Measurements from ENCODE around the gene GPR15. TPM values are rescaled to one million over a fixed set of nuclear protein-coding genes. Genes with fewer than 3 reads are reported as not detected.

GPR15 gene
- total RNA-seq, 1 experiment from 2014 or later = not detected

Other genes with a start within 250 kb of the GPR15 start
- not detected in 2 replicates for gene OR5H2, start 249.5 kb upstream of the GPR15 start, total RNA-seq (2014; rRNA removed)
- not detected in 2 replicates for gene OR5K4, start 178.1 kb upstream of the GPR15 start, total RNA-seq (2014; rRNA removed)
- gene OR5K3, start 141.3 kb upstream of the GPR15 start, total RNA-seq (2014; rRNA removed) = not detected in 2 replicates
- not detected in 2 replicates for gene OR5K1, start 68.8 kb upstream of the GPR15 start, total RNA-seq (2014; rRNA removed)
- not detected in 2 replicates for gene OR5K2, start 34.3 kb upstream of the GPR15 start, total RNA-seq (2014; rRNA removed)
- gene CLDND1, start 9.1 kb upstream of the GPR15 start, total RNA-seq (2014; rRNA removed) = 110 and 117 TPM in 2 replicates
- gene CPOX, start 61.6 kb downstream of the GPR15 start, total RNA-seq (2014; rRNA removed) = 41.7 TPM in 2 replicates
- 0.63 and 3.8 TPM in 2 replicates for gene ST3GAL6, start 231.4 kb downstream of the GPR15 start, total RNA-seq (2014; rRNA removed)